ENCODE results near the gene NPPB.
"Not testable (repeated sequence)": the region's sequence is repeated elsewhere in the genome, so short reads cannot be mapped to it uniquely, and the experiment has no call there.

Gene NPPB

GRCh38 chr1:11898831-11899467 is 40.2 kb upstream of the NPPB start:
- H3K4me3 ChIP-seq (ENCODE audit: low read depth, low read length) = no peak overlapping the region
- no peak for TF ChIP-seq CTCF (IDR thresholded peaks at IDR 0.05; ENCODE audit: borderline replicate concordance, insufficient read depth, low read depth, low read length)

- TF ChIP-seq CTCF (IDR thresholded peaks at IDR 0.05; ENCODE audit: borderline replicate concordance, insufficient read depth, low read depth, low read length) = no peak
- H3K4me3 ChIP-seq (ENCODE audit: low read depth, low read length) = no peak overlapping the region
Measured at GRCh38 chr1:11898086-11898785, 39.5 kb upstream of the NPPB start.

- not testable (repeated sequence) for H3K4me3 ChIP-seq (ENCODE audit: low read depth, low read length)
Measured at GRCh38 chr1:11894501-11894900, 35.8 kb upstream of the NPPB start.

- H3K4me3 ChIP-seq (ENCODE audit: low read depth, low read length) = no peak overlapping the region
- peak; percentile 97 for TF ChIP-seq CTCF (IDR thresholded peaks at IDR 0.05; ENCODE audit: borderline replicate concordance, insufficient read depth, low read depth, low read length)
Measured at GRCh38 chr1:11893907-11894251, 35.1 kb upstream of the NPPB start.

- TF ChIP-seq CTCF (IDR thresholded peaks at IDR 0.05; ENCODE audit: borderline replicate concordance, insufficient read depth, low read depth, low read length) = no peak
- H3K4me3 ChIP-seq (ENCODE audit: low read depth, low read length) = no peak overlapping the region
Measured at GRCh38 chr1:11891433-11892186, 32.9 kb upstream of the NPPB start.

- TF ChIP-seq CTCF (IDR thresholded peaks at IDR 0.05; ENCODE audit: borderline replicate concordance, insufficient read depth, low read depth, low read length) = no peak
Measured at GRCh38 chr1:11888877-11889208, 30.1 kb upstream of the NPPB start.

GRCh38 chr1:11888206-11888876 is 29.6 kb upstream of the NPPB start:
- no peak overlapping the region for H3K4me3 ChIP-seq (ENCODE audit: low read depth, low read length)
- no peak for TF ChIP-seq CTCF (IDR thresholded peaks at IDR 0.05; ENCODE audit: borderline replicate concordance, insufficient read depth, low read depth, low read length)

More at GRCh38 chr1:11888877-11889208, 30.1 kb upstream of the NPPB start:
- H3K4me3 ChIP-seq (ENCODE audit: low read depth, low read length) = no peak overlapping the region
